HG03520 (cell line): ENCODE data around the gene DHX32.
"Not testable (repeated sequence)": the region's sequence is repeated elsewhere in the genome, so short reads cannot be mapped to it uniquely, and the experiment has no call there.

Experiments
- ATAC-seq: cut with Tn5 transposase; IDR thresholded peaks from one replicate; pipeline ENCODE4 v1.9.1; 2021; ENCODE audit warnings: mild to moderate bottlenecking, moderate library complexity; ENCODE audit not compliant: unreplicated experiment

Gene DHX32

DNA sequence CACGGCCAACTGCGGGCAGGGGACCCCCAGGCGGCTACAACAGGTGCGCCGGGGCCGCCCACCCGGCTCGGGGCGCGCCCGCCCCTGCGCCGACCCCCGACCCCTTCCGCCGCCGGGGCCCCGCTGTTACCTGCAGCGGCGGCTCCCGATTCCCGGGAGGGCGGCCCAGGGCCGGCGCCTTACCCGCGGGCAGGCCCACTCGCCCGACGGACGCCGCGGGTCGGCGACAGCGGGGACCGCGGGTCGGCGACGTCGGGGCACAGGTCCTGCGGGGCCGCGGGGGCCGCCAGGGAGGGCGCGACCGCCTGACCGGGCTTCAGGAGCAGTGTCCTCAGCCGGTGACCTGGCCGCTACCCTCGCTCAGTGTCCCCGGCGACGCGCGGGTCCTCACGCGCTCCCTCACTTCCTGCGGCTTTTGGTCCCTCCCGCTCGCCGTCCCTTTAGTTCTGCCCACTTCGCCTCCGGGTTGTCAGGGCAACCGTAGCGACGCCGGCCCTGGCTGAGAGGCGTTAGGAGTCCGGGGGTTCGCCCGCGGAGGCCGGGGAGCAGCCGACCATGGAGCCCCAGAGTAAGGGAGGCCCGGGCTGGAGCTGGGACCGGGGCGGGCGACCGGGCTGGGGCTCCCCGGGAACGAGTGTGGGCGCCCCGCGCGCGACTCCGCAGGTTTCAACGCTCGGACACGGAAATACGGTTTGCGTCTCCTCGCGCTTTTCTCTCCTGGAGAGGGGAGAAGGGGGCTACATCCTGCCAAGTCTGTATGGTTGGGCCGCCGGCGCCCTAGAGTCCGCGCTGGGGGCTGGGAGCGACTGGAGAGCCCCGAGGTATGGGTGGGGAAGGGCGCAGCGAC lies 15.2 kb upstream of the DHX32 start, which contains the start of gene FANK1:
FANK1 (plus strand) TSS at position 477 of the 847 bp plus-strand sequence; CDS start at position 556, 79 bp downstream.
- peak; percentile 78 for ATAC-seq

DNA sequence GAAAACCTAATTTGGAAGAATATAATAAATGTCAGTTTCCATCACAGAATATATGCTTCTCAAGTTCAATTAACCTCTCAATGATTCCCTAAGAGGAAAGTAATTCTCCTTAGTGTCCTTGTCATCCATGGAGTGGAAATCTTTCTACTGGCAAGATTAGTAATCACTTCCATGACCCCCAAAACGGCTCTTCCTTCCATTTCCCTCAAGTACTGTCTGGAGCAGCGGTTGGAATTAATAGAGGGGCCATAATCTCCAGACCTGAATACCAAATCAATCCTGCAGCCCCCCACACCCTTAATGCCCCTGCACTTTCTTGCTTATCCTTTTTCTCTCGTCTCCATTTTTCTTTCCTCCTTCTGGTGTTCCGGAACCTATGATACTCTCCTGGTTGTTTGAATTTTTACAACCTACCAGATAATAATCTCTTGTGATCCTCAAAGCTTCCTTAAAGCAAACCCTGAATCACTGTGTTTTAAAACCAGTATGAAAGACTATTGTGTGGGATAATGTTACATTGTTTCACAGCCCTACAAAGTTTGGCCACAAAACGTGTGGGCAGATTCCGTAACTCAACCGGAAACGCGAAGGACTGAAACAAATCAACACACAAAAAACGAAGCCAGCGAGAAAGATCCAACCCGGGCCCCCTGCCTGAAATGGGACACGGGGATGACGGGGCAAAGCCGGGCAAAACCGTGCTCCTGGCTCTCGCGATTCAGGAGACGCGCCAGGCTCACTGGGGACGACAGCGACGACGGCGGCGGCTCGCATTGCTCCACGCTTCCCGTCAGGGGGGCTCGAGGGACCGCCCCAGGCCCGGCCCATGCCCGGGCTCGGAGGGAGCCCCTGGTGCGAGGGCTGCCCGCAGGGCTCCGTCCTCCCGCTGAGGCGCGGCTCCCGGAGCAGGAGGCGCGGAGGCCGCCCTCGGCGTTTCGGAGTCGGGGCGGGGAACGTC lies 14.3 kb upstream of the DHX32 start:
- ATAC-seq = peak; percentile 50

DNA sequence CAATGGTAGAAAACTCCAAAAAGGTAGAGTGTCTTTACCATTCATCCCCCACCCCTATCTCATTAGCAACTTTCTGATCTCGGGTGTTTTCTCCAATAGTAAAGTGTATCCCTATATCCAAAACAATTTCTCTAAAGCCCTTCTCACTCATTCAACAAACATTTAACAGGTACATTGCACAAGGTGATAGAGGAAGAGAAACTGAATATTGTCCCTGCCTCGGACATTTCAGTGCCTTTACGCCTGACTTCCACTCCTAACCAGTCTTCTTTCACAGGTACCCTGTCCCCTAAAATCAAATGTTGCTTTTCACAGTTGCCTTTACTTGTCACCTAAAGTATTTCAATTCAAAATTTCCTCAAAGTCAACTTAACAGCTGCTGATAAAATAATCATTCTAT lies 13.1 kb upstream of the DHX32 start:
- ATAC-seq = not testable (repeated sequence)

DNA sequence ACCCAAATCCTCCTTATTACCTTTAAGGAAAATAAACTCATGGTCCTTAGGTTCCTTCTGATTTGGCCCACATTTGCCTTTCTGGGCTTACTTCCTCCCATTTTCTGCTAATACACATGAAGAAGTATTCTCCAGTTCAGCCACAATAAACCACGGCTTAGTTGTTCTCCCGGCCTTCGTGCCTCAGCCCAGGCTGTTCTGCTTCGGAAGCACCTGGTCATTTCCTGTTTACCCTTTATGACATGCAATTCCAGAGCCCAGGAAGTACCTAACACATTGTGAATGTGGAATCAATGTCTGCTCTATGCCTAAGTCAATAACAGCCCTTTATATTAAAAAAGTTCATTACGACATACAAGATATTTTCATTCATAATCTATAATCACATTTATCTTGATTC lies 11.3 kb upstream of the DHX32 start:
- not testable (repeated sequence) for ATAC-seq

DNA sequence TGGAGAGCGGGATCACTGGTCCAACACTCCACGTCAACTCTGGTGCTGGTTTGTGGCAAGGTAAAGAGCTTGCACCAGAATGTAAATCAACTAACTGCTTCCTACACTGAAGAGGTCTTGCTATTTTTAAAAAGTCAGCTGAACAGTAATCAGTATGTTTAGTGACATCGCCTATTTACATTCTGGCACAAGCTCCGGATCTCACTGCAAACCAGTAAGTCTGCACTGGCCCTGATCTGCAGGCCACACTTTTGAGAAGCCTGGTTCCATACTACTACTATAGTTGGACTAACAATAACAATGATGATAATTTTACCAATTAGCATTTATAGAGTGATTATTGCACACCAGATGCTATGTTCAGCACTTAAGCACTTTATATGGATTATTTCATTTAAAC lies 8.3 kb upstream of the DHX32 start:
- not testable (repeated sequence) for ATAC-seq

DNA sequence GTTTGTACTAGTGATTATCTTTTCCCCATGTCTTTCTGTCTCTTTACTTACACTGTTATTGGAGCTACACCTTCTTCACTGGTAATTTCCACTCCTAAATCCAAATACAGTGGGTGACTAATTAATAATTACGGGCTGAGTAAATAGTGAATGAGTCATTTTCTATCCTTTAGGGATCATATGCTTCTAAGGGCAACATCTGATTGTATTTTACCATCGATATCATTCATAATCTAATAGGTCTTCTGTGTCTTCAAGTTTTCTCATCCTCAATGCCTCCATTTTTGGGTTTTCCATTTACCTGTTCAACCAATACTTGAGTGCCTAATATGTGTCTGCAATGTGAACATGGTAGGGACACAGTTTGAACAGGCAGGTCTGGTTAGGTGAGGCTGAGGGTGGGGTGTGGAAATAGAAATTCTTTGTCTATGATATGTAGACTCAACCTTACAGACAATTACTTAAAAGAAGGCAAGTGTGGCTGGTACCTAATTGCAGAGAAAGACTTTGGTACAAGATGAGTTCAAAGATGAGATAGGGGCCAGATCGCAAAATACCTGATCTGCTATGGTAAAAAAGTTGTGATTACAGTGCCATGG lies 5.9 kb upstream of the DHX32 start:
- ATAC-seq = no peak

DNA sequence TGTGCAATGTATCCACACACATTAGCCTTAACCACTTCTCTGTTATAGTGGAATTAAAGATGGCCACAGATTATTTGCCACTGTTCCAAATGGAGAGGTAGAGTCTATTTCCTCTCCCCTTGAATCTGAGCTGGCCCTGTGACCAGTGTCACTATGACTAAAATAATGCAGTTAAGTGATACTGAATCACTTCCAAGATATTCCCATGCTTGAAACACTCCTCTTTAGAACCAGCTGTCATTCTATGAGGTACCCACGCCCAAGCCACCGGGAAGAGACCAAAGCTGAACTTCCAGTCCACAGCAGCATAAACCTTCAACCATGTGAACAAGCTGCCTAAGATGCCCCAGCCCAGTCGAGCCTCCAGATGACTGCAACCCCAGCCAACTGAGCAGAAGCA lies 2.1 kb upstream of the DHX32 start:
- ATAC-seq = no peak

DNA sequence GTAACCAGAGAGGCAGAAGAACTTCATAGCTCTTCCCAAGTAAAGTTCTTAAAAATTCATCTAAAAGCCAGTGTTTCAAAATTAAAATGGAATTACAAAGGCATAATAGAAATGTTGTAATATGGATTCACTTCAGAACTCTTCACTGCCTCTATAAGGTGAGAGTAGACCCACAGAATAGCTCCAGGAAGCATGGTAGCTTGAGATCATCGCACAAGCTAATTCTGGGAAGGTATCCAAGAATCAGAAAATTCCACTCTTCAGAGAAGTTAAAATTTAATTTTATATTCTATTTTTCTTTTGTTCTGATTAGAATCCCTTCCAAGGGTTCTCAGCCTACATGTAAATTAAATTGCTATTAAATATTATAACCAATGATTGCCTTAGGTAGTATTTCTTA lies 1.5 kb upstream of the DHX32 start:
- no peak for ATAC-seq

DNA sequence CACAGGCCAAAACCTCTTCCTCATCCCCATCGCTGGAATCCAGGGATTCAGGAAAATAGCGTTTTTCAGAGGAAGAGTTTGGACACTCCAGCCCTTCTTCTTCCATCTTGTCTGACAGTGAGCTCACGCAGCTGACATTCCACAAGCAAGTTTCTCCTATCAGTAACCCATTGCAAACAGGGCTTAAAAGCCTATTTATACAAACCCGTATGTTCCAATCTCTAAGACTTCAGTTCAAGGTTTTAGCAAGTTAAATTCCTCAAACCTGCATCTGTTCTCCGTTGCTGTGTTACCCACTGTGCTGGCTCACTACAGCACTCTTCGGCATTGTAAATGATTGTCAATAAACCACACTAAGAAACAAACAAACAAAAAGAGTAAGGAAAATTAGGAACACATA lies 373 bp downstream of the DHX32 start:
- no peak for ATAC-seq

DNA sequence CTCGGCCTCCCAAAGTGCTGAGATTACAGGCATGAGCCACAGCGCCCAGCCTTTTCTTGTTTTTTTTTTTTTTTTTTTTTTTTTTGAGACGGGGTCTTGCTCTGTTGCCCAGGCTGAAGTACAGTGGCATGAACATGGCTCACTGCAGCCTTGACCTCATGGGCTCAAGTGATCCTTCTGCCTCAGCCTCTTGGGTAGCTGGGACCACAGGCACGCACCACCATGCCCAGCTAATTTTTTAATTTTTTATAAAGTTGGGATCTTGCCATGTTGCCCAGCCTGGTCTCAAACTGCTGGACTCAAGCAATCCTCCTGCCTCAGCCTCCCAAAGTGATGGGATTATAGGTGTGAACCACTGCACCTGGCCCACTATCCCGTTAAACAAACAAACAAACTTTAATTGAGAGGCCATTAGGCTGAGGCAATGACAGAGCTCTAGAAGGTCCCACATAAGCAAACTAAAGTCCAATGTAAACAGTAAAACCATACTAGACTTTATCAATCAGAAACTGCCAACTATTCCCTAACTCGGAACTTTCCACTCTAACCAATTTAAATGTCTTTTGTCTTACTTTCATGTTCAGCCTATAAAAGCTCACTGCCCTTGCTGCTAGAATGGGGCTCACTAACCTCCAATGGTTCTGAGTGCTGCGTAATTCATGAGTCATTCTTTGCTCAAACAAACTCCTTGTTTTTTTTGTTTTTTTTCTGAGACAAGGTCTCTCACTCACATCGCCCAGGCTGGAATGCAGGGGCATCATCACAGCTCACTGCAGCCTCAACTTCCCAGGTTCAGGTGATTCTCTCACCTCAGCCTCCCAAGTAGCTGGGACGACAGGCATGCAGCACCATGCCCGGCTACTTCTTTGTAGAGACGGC lies 1.9 kb downstream of the DHX32 start:
- no peak for ATAC-seq

DNA sequence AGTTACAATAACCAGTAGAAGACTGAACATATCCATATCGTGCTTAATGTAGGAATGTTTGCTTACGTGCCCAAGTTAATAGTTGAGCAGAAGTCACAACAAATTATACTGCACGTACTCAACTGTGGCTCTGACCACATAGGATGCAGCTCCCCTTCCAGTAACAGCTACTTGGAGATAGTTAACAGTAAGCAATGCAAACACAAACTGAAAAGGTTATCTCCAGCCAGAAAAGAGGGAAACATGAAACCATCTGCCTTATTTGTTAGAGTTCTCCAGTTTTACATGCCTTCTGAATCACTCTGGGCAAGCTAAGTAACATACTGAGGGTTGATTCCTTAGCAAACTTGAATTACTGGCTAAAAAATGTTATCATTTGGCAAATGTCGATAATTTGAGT lies 9.8 kb downstream of the DHX32 start:
- no peak for ATAC-seq

DNA sequence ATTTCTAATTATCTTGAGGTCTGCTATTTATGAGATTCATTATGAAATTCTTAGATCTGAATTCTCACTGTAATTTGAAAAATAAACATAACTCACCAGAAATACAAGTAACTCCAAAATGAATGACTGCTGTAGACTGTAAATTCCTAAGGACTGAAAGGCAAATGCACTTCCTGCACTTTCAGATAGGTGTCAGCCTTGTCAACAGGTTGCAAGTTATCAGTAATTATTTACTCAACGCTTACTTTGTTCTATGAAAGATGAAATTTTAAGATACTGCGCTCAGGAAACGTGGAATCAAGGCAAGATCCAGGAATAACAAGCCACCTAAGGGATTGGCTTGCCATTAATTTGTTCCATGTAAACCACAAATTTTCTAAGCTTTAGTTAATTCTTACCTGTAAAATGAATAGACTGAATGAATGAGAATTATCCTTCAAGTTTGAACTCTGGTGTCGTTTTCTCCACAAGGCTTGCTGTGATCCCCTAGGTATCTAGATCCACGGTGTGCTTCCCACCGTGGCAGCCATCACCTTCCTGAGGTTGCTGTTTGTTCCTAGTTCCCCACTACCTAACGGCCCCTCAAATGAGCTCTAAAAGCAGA lies 12.6 kb downstream of the DHX32 start:
- ATAC-seq = no peak

DNA sequence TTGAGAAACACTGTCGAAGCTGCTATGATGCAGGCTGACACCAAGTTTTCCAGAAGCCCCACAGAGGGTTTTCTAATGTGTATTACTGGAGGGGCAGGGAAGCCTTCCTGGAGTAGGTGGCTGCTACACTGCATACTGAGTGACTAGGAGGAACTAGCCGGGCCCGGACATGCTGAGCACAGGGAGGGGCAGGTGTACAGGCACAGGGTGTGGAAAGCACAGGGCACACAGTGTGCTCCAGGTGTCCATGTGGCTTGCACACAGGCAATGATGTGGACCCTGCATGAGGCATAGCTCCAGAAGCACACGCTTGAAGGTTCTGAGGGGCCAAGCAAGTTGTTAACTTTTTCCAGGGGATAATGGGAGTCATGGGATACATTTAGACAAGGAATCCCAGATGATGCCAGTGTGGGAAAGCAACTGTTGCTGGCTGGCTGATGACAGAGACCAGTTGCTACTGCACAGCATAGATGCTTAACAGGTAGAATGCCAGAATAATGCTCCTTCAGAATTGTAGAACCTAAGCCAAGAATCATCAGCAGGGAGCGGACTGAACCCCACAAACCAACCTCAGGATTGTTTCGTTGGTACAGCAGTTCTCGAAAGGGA lies 14.6 kb downstream of the DHX32 start:
- ATAC-seq = no peak

DNA sequence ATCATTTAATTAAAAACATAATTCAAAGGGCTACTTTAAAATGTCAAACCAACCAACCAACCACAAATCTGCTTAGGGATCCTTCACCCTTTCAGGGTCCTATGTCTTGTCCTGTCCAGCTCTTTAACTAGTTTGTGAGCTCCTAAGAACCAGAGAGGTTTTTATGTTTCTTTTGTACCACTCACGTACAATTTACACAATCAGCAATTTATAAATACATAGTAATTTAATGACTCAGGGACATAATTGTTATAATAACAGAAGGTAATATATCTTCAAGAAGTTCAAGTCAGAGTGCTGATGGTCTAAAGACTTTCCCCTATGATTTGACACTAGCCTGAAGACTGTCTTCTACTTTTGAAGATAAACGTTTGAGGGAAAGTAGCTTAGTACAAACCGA lies 16.0 kb downstream of the DHX32 start:
- no peak for ATAC-seq

DNA sequence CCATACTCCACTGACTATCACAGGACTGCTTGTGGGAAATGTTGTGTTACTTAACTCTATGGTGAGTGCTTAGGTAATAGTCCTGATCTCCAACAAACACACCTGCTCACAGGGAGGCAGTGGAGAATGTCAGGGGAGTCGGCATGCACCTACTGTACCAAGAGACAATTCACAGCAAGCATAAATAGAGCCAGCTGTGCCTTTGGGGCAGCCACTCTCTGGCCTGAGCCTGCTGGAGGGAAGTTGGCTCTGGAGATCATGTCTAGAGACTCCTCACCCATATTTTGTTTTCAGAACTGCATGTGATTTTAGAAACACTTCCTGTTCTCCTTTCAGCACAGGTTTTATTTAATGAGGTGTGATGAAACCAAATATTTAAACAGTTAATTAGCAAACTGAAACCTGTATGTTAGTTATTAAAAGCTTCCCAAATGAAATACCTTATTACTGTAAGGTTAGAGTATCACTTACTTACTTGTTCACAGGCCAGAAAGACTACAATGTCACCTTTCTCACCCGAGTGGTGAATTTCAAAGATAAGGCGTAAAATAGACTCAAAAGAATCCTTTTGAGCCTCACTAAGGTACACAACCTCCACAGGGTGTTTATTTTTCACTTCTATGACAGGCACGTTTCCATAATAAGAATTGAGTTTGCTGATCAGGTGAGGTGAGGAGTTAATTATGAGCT lies 21.8 kb downstream of the DHX32 start:
- ATAC-seq = no peak

DNA sequence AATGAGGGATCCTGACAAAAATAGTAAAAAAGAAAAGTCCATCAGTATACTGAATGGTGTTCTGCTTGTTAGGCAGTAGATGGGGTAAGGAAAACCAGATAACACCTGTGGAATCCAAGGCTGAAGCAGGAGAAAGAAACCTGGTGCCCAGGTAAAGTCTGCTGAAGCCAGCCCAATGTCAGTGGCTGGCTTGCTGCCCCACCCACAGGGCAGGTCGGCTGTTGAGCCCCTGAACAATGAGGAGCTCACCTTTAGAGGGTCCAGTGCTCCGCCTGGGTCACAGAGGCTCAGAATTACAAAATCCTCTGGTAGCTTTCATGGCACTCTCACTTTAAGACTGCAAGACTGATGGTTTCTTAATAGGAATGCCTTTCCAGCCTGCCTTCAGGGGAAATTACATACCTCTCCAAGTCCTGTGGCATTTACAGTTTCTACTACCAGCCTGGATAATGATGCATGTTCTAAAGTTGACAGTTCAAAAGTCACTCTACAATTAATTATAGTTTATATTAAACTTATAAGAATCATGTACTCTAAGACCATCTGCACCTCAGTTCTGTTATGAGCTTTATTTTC lies 23.8 kb downstream of the DHX32 start:
- ATAC-seq = no peak

DNA sequence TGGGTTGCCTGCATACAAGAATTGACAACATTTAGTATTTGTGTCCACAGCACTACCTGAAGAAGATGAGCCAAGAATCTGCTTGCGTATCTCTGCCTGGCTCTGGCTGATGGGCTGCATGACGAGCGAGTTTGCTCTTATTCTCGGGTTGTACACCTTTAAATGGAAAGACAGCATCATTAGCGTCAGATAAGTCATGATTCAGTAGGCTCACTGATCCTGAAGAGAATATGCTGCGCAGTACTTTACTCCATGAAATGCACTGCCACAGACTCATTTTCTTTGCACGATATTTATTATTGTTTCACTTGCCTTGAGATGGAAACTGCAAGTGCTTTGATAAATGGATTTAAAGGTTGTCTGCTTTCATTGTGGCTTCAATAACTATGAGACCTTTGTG lies 28.6 kb downstream of the DHX32 start:
- ATAC-seq = no peak
